WTC11 (cell line): ENCODE data around the gene NAXE.

Experiments used
- ATF1 ChIP-seq: sonication (generic); formaldehyde crosslinking; IDR thresholded peaks from 2 replicates; pipeline ENCODE4 v1.8.1; 2023; ENCODE audit warnings: mild to moderate bottlenecking, moderate library complexity, missing genetic modification reagents
- CREB1 ChIP-seq: sonication (generic); formaldehyde crosslinking; IDR thresholded peaks from 2 replicates; pipeline ENCODE4 v1.8.0; 2023; ENCODE audit warnings: mild to moderate bottlenecking, missing genetic modification reagents
- CTCF ChIP-seq: fragments of 200-600 bp; IDR thresholded peaks from 2 replicates; pipeline ENCODE4 v1.8.0; 2022; ENCODE audit warnings: antibody characterized with exemption
- ESRRA ChIP-seq: sonication (generic); formaldehyde crosslinking; IDR thresholded peaks from 2 replicates; pipeline ENCODE4 v1.8.1; 2022; ENCODE audit warnings: mild to moderate bottlenecking, missing genetic modification reagents, borderline replicate concordance
- MXD4 ChIP-seq: fragments of 250-450 bp; sonication (Bioruptor Pico); IDR thresholded peaks from 2 replicates; pipeline ENCODE4 v1.8.0; 2021; ENCODE audit warnings: mild to moderate bottlenecking, moderate library complexity, borderline replicate concordance
- OVOL2 ChIP-seq: fragments of 250-450 bp; sonication (Bioruptor Pico); IDR thresholded peaks from 2 replicates; pipeline ENCODE4 v1.9.0; 2021; ENCODE audit warnings: mild to moderate bottlenecking, borderline replicate concordance
- PREB ChIP-seq: sonication (generic); formaldehyde crosslinking; IDR thresholded peaks from 2 replicates; pipeline ENCODE4 v1.8.1; 2022; ENCODE audit warnings: mild to moderate bottlenecking, missing genetic modification reagents, moderate library complexity, borderline replicate concordance
- ZBTB21 ChIP-seq: sonication (generic); formaldehyde crosslinking; IDR thresholded peaks from 2 replicates; pipeline ENCODE4 v1.8.1; 2023; ENCODE audit warnings: mild to moderate bottlenecking, missing genetic modification reagents, borderline replicate concordance
- ZNF138 ChIP-seq: sonication (generic); formaldehyde crosslinking; conservative IDR thresholded peaks from 2 replicates; pipeline ENCODE4 v1.8.1; 2022; ENCODE audit warnings: mild to moderate bottlenecking, moderate library complexity, missing genetic modification reagents

- TF ChIP-seq MXD4 (CRISPR knock-in tag), result no peak
- no peak for TF ChIP-seq ZBTB21 (CRISPR knock-in tag)
- TF ChIP-seq ZNF138 (CRISPR knock-in tag), result no peak
- TF ChIP-seq CTCF, result no peak
- TF ChIP-seq PREB (CRISPR knock-in tag), result no peak
- TF ChIP-seq ESRRA (CRISPR knock-in tag), result no peak
- TF ChIP-seq OVOL2 (CRISPR knock-in tag), result no peak
- TF ChIP-seq CREB1 (CRISPR knock-in tag), result no peak
- TF ChIP-seq ATF1 (CRISPR knock-in tag), result no peak
Measured at GRCh38 chr1:156615946-156616345, 24.4 kb downstream of the NAXE start.
